Tibial nerve (tissue), 4 donors: ENCODE results near the gene LRRC8C.

Source experiments
- CTCF ChIP-seq, 5 experiments: fragments of 200-600 bp in 3 of 5; fragments of 450-650 bp in 2 of 5; sonication (generic) in 3 of 5; IDR thresholded peaks; one replicate each; pipeline ENCODE4 v1.5.1; 2016 to 2019; ENCODE audit warnings: antibody characterized with exemption in 5 of 5, mild to moderate bottlenecking in 3 of 5, moderate library complexity in 2 of 5
- EP300 ChIP-seq, 2 donors: sonication (generic); formaldehyde crosslinking; IDR thresholded peaks; one replicate each; pipeline ENCODE4 v1.6.1; 2017; ENCODE audit warnings: antibody characterized with exemption in 2 of 2, mild to moderate bottlenecking in 1 of 2

DNA sequence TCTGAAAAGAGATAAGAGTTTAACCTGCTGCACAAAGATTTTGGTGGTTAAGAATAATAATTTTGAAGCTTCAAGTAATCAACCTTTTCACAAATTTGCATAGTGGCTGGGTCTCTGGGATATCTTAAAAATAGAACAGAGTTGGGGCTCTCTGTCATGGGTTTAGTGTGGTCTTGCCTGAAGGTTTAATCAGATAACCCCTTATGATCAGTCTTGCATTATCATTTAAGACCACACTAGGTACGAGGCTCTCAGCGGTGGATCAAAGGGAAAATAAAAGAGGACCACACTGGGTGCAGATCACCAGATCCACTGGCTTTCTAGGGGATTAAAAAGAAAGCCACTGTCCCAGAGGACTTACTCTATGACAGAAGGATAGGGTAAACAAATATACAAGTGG is 19.5 kb downstream of the LRRC8C start:
- no peak for TF ChIP-seq CTCF (IDR thresholded peaks at IDR 0.05)
- no peak for TF ChIP-seq EP300 (IDR thresholded peaks at IDR 0.05)
